WI38 (cell line): ENCODE results near the gene NOC4L.

Experiments used
- H3K4me3 ChIP-seq: 2 replicates; pipeline ENCODE4 v1.5.1; 2011; ENCODE audit warnings: low read depth, mild to moderate bottlenecking, control low read depth, low read length
- CTCF ChIP-seq: IDR thresholded peaks from 2 replicates; pipeline ENCODE4 v1.5.1; 2012; ENCODE audit warnings: low read depth, mild to moderate bottlenecking, control low read depth, low read length

The NOC4L gene

GRCh38 chr12:132172619-132173018 lies 28.4 kb downstream of the NOC4L start:
- H3K4me3 ChIP-seq = no peak overlapping the region
- no peak for TF ChIP-seq CTCF

- no peak for TF ChIP-seq CTCF
- no peak overlapping the region for H3K4me3 ChIP-seq
These were observed 29.1 kb downstream of the NOC4L start for GRCh38 chr12:132173135-132174014.

GRCh38 chr12:132174015-132174838 lies 30.0 kb downstream of the NOC4L start:
- no peak overlapping the region for H3K4me3 ChIP-seq
- no peak for TF ChIP-seq CTCF

GRCh38 chr12:132174839-132175490 lies 30.7 kb downstream of the NOC4L start:
- H3K4me3 ChIP-seq = no peak overlapping the region
- no peak for TF ChIP-seq CTCF

GRCh38 chr12:132175496-132176384 lies 31.5 kb downstream of the NOC4L start:
- H3K4me3 ChIP-seq = no peak overlapping the region
- TF ChIP-seq CTCF = no peak

GRCh38 chr12:132176385-132176919 lies 32.2 kb downstream of the NOC4L start:
- no peak overlapping the region for H3K4me3 ChIP-seq
- no peak for TF ChIP-seq CTCF
